IMR-90 (cell line): ENCODE results near the gene TTC23. TPM values are rescaled to one million over a fixed set of nuclear protein-coding genes. Genes with fewer than 3 reads are reported as not detected.

Experiments
- ATAC-seq: fragments of 200-7000 bp; cut with Tn5 transposase; 2 replicates; pipeline ENCODE4 v1.9.1; 2020; ENCODE audit warnings: low read depth, mild to moderate bottlenecking, moderate library complexity
- BruUV-seq: library from RNA; stranded (reverse); fragments of 400-500 nt; replicated peaks from 2 replicates; lab custom pipeline; 2021; lab: Mats Ljungman, UMichigan
- CTCF ChIA-PET: fragments of 300-600 bp; formaldehyde crosslinking; extraction: SDS; loops from one replicate; lab custom pipeline; 2021; ENCODE audit warnings: antibody characterized with exemption; lab: Yijun Ruan, JAX
- POLR2A ChIA-PET: fragments of 300-600 bp; sonication (Branson Sonifier 250); formaldehyde crosslinking; loops from one replicate; lab custom pipeline; 2022; ENCODE audit warnings: antibody characterized with exemption; ENCODE audit not compliant: unreplicated experiment; lab: Charles Lee
- DNase-seq: peaks from one replicate; pipeline ENCODE4 v3.0.0; 2013
- H2AFZ ChIP-seq: replicated peaks from 2 replicates; pipeline ENCODE3; 2013; ENCODE audit warnings: low read length, mild to moderate bottlenecking; ENCODE audit not compliant: poor library complexity
- H2AK5ac ChIP-seq: 2 replicates; pipeline ENCODE4 v1.6.1; 2013; ENCODE audit warnings: low read depth, low read length, inconsistent platforms
- H2AK9ac ChIP-seq: replicated peaks from 2 replicates; pipeline ENCODE3; 2013; ENCODE audit warnings: mild to moderate bottlenecking, low read depth, low read length, moderate library complexity; ENCODE audit not compliant: poor library complexity
- H2BK120ac ChIP-seq: 2 replicates; pipeline ENCODE4 v1.6.1; 2013; ENCODE audit warnings: low read depth, low read length, inconsistent platforms
- H2BK15ac ChIP-seq: 3 replicates; pipeline ENCODE4 v1.6.1; 2013; ENCODE audit warnings: low read depth, low read length, inconsistent platforms
- H2BK20ac ChIP-seq: 2 replicates; pipeline ENCODE4 v1.6.1; 2013; ENCODE audit warnings: low read depth, mild to moderate bottlenecking, inconsistent platforms, low read length, moderate library complexity
- H2BK5ac ChIP-seq: 2 replicates; pipeline ENCODE4 v1.6.1; 2013; ENCODE audit warnings: mild to moderate bottlenecking, low read depth, low read length, inconsistent platforms; ENCODE audit not compliant: poor library complexity, severe bottlenecking
- H3K14ac ChIP-seq: replicated peaks from 2 replicates; pipeline ENCODE4 v1.6.1; 2013; ENCODE audit warnings: low read depth, low read length, inconsistent platforms
- H3K18ac ChIP-seq: 2 replicates; pipeline ENCODE4 v1.6.1; 2013; ENCODE audit warnings: low read depth, low read length, control low read depth
- H3K23ac ChIP-seq: 2 replicates; pipeline ENCODE4 v1.6.1; 2013; ENCODE audit warnings: low read depth, low read length, inconsistent platforms
- H3K27ac ChIP-seq: 2 replicates; pipeline ENCODE4 v1.5.1; 2013; ENCODE audit warnings: mild to moderate bottlenecking, control low read depth, low read length; ENCODE audit not compliant: insufficient read depth
- H3K27me3 ChIP-seq: 2 replicates; pipeline ENCODE4 v1.6.1; 2013; ENCODE audit warnings: low read length; ENCODE audit not compliant: control insufficient read depth, insufficient read depth
- H3K36me3 ChIP-seq: 2 replicates; pipeline ENCODE4 v1.6.1; 2013; ENCODE audit warnings: low read length, mixed read lengths; ENCODE audit not compliant: control insufficient read depth, insufficient read depth
- H3K4ac ChIP-seq: 2 replicates; pipeline ENCODE4 v1.6.1; 2013; ENCODE audit warnings: low read depth, low read length, inconsistent platforms
- H3K4me1 ChIP-seq: 2 replicates; pipeline ENCODE4 v1.6.1; 2013; ENCODE audit warnings: low read length, mixed read lengths; ENCODE audit not compliant: control insufficient read depth, insufficient read depth
- H3K4me2 ChIP-seq: 2 replicates; pipeline ENCODE4 v1.6.1; 2013; ENCODE audit warnings: low read depth, mild to moderate bottlenecking, control low read depth, low read length, moderate library complexity
- H3K4me3 ChIP-seq: 2 replicates; pipeline ENCODE4 v1.5.1; 2013; ENCODE audit warnings: low read depth, mild to moderate bottlenecking, control low read depth, low read length, moderate library complexity; ENCODE audit not compliant: insufficient read depth
- H3K56ac ChIP-seq: 2 replicates; pipeline ENCODE4 v1.6.1; 2013; ENCODE audit warnings: low read length, inconsistent platforms; ENCODE audit not compliant: insufficient read depth; ENCODE audit errors: extremely low read depth
- H3K79me1 ChIP-seq, 2 experiments: 2 replicates each; pipeline ENCODE4 v1.6.1; 2013; ENCODE audit warnings: low read length in 2 of 2, inconsistent platforms in 1 of 2, low read depth in 1 of 2
- H3K9ac ChIP-seq: 2 replicates; pipeline ENCODE4 v1.6.1; 2013; ENCODE audit warnings: low read depth, low read length, control low read depth
- H3K9me1 ChIP-seq: 2 replicates; pipeline ENCODE4 v1.6.1; 2013; ENCODE audit warnings: low read length, inconsistent platforms; ENCODE audit not compliant: insufficient read depth
- H3K9me3 ChIP-seq: 2 replicates; pipeline ENCODE4 v1.6.1; 2013; ENCODE audit warnings: low read length; ENCODE audit not compliant: control insufficient read depth, insufficient read depth
- H4K20me1 ChIP-seq: 2 replicates; pipeline ENCODE4 v1.6.1; 2013; ENCODE audit warnings: low read length, inconsistent platforms; ENCODE audit not compliant: insufficient read depth
- H4K5ac ChIP-seq: 2 replicates; pipeline ENCODE4 v1.6.1; 2013; ENCODE audit warnings: mild to moderate bottlenecking, low read depth, low read length, control low read depth
- H4K8ac ChIP-seq, 2 experiments: 2 replicates each; pipeline ENCODE4 v1.6.1; 2013; ENCODE audit warnings: low read depth in 2 of 2, low read length in 2 of 2, control low read depth in 1 of 2, inconsistent platforms in 1 of 2
- H4K91ac ChIP-seq: 2 replicates; pipeline ENCODE4 v1.6.1; 2013; ENCODE audit warnings: low read depth, low read length, inconsistent platforms; ENCODE audit not compliant: insufficient read depth
- CEBPB ChIP-seq: IDR thresholded peaks from 2 replicates; pipeline ENCODE4 v1.6.1; 2012; ENCODE audit warnings: low read depth, low read length, improper control_type of control experiment
- CHD1 ChIP-seq: IDR thresholded peaks from 2 replicates; pipeline ENCODE4 v1.6.1; 2012; ENCODE audit warnings: low read depth, low read length, improper control_type of control experiment
- ELK1 ChIP-seq: fragments of 150-350 bp; IDR thresholded peaks from 2 replicates; pipeline ENCODE4 v1.6.1; 2016; ENCODE audit warnings: low read depth, mild to moderate bottlenecking, low read length, moderate library complexity, borderline replicate concordance
- MAZ ChIP-seq: IDR thresholded peaks from 2 replicates; pipeline ENCODE4 v1.6.1; 2012; ENCODE audit warnings: low read depth, mild to moderate bottlenecking, low read length, improper control_type of control experiment, moderate library complexity, borderline replicate concordance
- MXI1 ChIP-seq: IDR thresholded peaks from 2 replicates; pipeline ENCODE4 v1.6.1; 2012; ENCODE audit warnings: low read depth, mild to moderate bottlenecking, low read length, moderate library complexity, borderline replicate concordance
- NFE2L2 ChIP-seq: fragments of 150-350 bp; IDR thresholded peaks from 2 replicates; pipeline ENCODE4 v1.6.1; 2016; ENCODE audit warnings: low read depth, mild to moderate bottlenecking, low read length
- RAD21 ChIP-seq: IDR thresholded peaks from 2 replicates; pipeline ENCODE4 v1.6.1; 2012; ENCODE audit warnings: low read length, improper control_type of control experiment
- RCOR1 ChIP-seq: IDR thresholded peaks from 2 replicates; pipeline ENCODE4 v1.6.1; 2012; ENCODE audit warnings: mild to moderate bottlenecking, low read length, improper control_type of control experiment; ENCODE audit not compliant: insufficient replicate concordance
- RFX5 ChIP-seq: IDR thresholded peaks from 2 replicates; pipeline ENCODE4 v1.8.0; 2012; ENCODE audit warnings: low read depth, mild to moderate bottlenecking, low read length, moderate library complexity
- SMC3 ChIP-seq: fragments of 150-350 bp; IDR thresholded peaks from 2 replicates; pipeline ENCODE4 v1.6.1; 2016; ENCODE audit warnings: low read depth, mild to moderate bottlenecking, antibody characterized with exemption, low read length, moderate library complexity
- WGBS, 2 experiments: methylation state at CpG; one replicate each; pipeline versions ENCODE4 v1.1.5 to v1.1.7; 2013; ENCODE audit warnings: missing lambda C conversion rate in 2 of 2; ENCODE audit not compliant: insufficient read length in 1 of 2; ENCODE audit errors: extremely low coverage in 2 of 2; 5-methylcytosine and 5-hydroxymethylcytosine counted together
- dilution Hi-C: fragments of 300-500 bp; cut with HindIII; formaldehyde crosslinking; loops from one replicate; pipeline ENCODE4 v1.14.3; 2018; ENCODE audit warnings: low sequenced_read_pairs; ENCODE audit not compliant: unreplicated experiment
- in situ Hi-C: fragments of 300-500 bp; cut with MboI; formaldehyde crosslinking; loops from 3 replicates; pipeline ENCODE4 v1.14.3; 2019; ENCODE audit warnings: low sequenced_read_pairs, inconsistent platforms, mixed read lengths
- intact Hi-C: fragments of 100-400 bp; cut with micrococcal nuclease; formaldehyde crosslinking; loops from 2 replicates; pipeline ENCODE4 v1.10.0; 2022
- polyA plus RNA-seq, 3 experiments: library from polyadenylated mRNA; depleted of rRNA; stranded (reverse); fragments of >200 nt; gene quantifications; 2 replicates each; pipeline ENCODE4 v1.2.3, GENCODE V29; 2012; ENCODE audit warnings: low replicate concordance in 1 of 3
- total RNA-seq: library from RNA; depleted of rRNA; stranded (reverse); fragments of >200 nt; gene quantifications from 2 replicates; pipeline ENCODE4 v1.2.3, GENCODE V29; 2012

Gene TTC23
- total and polyA plus RNA-seq, 2 of the 4 experiments (the other 2 are of a cell fraction), result 7.8 to 29.8 TPM

- Histone ChIP-seq H3K14ac (no peak overlapping the region), H3K9me1 (peaks cover 27% of the 10 kb centered on the region), H3K4ac (no peak overlapping the region), H2AFZ (no peak overlapping the region), H2BK120ac (no peak overlapping the region), H2BK5ac (no peak overlapping the region), H4K91ac (no peak overlapping the region), H3K9me3 (no peaks in the 10 kb centered on the region), H3K4me3 (no peak overlapping the region), H3K27ac (no peak overlapping the region), H3K36me3 (peaks cover 8% of the 10 kb centered on the region), H3K79me1 (peaks cover 5 to 33% of the 10 kb centered on the region in 2 experiments; a peak in 3 of 4 replicates), H3K4me1 (peaks cover 14% of the 10 kb centered on the region), H3K4me2 (no peak overlapping the region), H2AK9ac (no peak overlapping the region), H3K27me3 (no peaks in the 10 kb centered on the region), H4K20me1 (no peaks in the 10 kb centered on the region; the same call in 1 of the 2 replicates), H4K8ac (no peak overlapping the region), H4K5ac (no peak overlapping the region), H2AK5ac (no peak overlapping the region), H3K9ac (no peak overlapping the region), H3K56ac (no peak overlapping the region), H3K18ac (no peak overlapping the region), H3K23ac (no peak overlapping the region), H2BK20ac (no peak overlapping the region), H2BK15ac (no peak overlapping the region)
- DNase-seq (no peak), ATAC-seq (no peak)
- no CpG with 5 or more reads among the region's 3 CpGs for WGBS, 2 experiments
- TF ChIP-seq RFX5 (no peak), NFE2L2 (no peak), RAD21 (no peak), CHD1 (no peak), MAZ (no peak), MXI1 (no peak), SMC3 (no peak), CEBPB (no peak), ELK1 (no peak), RCOR1 (no peak)
- CTCF ChIA-PET, result no interaction called here
- in situ Hi-C loops (no loop called here), intact Hi-C loops (no loop called here), dilution Hi-C loops (no loop called here)
- POLR2A ChIA-PET, result no interaction called here
- BruUV-seq, result no TSS peak
These were observed 121.6 kb downstream of the TTC23 start for GRCh38 chr15:99127773-99128172.
